Kidney epithelial cell (primary cell): ENCODE measurements around the gene NOTCH1. TPM values are rescaled to one million over a fixed set of nuclear protein-coding genes. Genes with fewer than 3 reads are reported as not detected.
"Not testable (repeated sequence)": the region's sequence is repeated elsewhere in the genome, so short reads cannot be mapped to it uniquely, and the experiment has no call there.

Source experiments
- DNase-seq: peaks from one replicate; pipeline ENCODE4 v3.0.0-alpha.2; 2010; ENCODE audit warnings: low read depth
- H3K27me3 ChIP-seq: 2 replicates; pipeline ENCODE4 v1.6.0; 2011; ENCODE audit warnings: low read length; ENCODE audit not compliant: control insufficient read depth, insufficient read depth
- H3K36me3 ChIP-seq: 2 replicates; pipeline ENCODE4 v1.5.1; 2011; ENCODE audit warnings: low read length; ENCODE audit not compliant: control insufficient read depth, insufficient read depth
- H3K4me3 ChIP-seq: 2 replicates; pipeline ENCODE4 v1.5.1; 2011; ENCODE audit warnings: low read depth, mild to moderate bottlenecking, control low read depth, low read length
- total RNA-seq: library from RNA; depleted of rRNA; stranded (reverse); fragments of >200 nt; gene quantifications from 2 replicates; pipeline ENCODE4 v1.2.3, GENCODE V29; 2015
- TF ChIP-seq, protein P1 (sequence below): IDR thresholded peaks from 2 replicates; pipeline ENCODE4 v1.5.1; 2011; ENCODE audit warnings: mild to moderate bottlenecking, moderate library complexity, low read length, control low read depth, inconsistent platforms; ENCODE audit not compliant: insufficient read depth, poor library complexity, severe bottlenecking

The NOTCH1 gene
- total RNA-seq, 1 donor from 2014 or later: 40.9 TPM

DNA sequence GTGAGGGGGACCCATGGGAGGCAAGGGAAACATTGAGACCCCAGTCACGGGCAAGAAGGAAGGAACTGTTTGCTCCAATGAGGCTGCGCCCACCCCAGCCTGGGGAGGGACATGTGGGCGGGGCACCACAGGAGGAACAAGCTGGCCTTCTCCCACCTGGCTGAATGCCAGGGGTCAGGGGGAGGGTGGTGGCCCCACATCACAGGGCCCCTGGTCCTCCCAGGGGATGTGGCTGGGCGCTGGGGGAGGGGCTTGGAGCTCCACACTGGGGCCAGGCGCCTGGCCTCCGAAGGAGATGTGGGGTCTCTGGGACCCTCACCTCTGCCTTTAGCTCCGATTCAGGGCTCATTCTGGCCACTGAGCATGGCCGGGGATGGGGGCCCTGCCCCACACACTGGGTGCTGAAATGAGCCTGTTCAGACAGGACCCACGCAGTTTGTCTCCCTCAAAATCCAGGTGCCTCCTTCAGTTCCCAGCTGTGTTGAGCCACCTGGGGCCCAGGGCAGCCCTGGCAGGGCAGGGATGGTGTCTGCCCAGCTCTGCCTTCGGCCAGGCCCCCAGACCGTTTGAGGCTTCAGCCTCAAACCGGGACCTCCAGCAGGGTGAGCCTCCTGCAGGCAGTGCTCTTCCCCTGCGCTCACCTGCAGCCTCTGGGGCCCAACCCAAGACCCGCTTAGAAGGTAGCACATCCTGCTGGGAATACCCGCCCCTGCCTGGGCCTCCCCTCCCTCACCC, 33.2 kb upstream of the NOTCH1 start:
- DNase-seq: no peak
- TF ChIP-seq, protein P1, sequence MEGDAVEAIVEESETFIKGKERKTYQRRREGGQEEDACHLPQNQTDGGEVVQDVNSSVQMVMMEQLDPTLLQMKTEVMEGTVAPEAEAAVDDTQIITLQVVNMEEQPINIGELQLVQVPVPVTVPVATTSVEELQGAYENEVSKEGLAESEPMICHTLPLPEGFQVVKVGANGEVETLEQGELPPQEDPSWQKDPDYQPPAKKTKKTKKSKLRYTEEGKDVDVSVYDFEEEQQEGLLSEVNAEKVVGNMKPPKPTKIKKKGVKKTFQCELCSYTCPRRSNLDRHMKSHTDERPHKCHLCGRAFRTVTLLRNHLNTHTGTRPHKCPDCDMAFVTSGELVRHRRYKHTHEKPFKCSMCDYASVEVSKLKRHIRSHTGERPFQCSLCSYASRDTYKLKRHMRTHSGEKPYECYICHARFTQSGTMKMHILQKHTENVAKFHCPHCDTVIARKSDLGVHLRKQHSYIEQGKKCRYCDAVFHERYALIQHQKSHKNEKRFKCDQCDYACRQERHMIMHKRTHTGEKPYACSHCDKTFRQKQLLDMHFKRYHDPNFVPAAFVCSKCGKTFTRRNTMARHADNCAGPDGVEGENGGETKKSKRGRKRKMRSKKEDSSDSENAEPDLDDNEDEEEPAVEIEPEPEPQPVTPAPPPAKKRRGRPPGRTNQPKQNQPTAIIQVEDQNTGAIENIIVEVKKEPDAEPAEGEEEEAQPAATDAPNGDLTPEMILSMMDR: no peak
- no peak overlapping the region for H3K4me3 ChIP-seq
- no peaks in the 10 kb centered on the region for H3K27me3 ChIP-seq
- H3K36me3 ChIP-seq: no peaks in the 10 kb centered on the region

DNA sequence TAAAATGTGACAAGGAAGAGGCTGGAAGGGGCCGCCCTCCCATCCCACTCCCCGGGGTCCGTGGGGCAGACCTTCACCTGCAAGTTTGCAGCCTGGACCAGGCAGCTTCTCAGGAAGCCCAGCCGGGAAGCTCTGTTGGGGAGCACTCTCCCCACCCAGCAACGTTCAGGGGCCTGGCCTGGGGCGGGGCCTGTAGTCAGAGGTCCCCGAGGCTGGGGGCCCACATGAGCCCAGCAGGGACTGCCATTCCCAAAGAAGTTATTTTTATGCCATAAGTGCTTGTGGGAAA, 32.7 kb upstream of the NOTCH1 start:
- no peak for DNase-seq
- Histone ChIP-seq H3K36me3 (no peaks in the 10 kb centered on the region), H3K27me3 (no peaks in the 10 kb centered on the region), H3K4me3 (no peak overlapping the region)
- TF ChIP-seq, protein P1: no peak

DNA sequence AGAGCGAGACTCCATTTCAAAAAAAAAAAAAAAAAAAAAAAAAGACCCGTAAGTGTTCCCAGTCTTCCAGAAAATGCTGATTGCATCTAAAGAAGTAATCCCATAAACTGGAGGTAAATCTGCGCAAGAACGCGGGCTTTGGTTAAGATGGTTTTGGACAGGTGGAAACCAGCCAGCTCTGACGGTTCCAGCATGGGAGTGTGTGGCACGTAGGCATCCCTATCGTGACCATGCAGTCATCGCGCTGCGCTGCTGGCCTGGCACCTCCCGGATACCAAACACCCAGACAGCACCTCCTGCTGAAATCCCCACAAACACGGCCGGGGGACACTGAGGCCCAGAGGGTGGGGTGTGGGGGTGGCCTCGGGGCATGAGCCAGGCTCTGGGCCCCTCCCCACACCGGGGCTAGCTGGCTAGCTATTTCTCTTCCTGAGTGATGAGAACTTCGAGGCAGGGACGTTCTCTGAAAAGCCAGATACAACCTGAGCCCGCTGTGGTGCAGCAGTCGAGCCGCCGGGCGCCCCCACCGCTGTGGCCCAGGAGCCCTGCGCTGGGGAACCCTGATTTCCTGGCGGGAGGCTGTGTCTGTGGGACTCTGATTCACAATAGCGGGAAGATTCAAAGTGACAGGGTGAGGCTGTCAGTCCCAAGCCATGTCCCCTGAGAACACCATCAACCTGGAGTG, 32.2 kb upstream of the NOTCH1 start:
- Histone ChIP-seq H3K4me3 (no peak overlapping the region), H3K27me3 (no peaks in the 10 kb centered on the region), H3K36me3 (no peaks in the 10 kb centered on the region)
- TF ChIP-seq, protein P1: no peak
- peak; percentile 19 for DNase-seq

DNA sequence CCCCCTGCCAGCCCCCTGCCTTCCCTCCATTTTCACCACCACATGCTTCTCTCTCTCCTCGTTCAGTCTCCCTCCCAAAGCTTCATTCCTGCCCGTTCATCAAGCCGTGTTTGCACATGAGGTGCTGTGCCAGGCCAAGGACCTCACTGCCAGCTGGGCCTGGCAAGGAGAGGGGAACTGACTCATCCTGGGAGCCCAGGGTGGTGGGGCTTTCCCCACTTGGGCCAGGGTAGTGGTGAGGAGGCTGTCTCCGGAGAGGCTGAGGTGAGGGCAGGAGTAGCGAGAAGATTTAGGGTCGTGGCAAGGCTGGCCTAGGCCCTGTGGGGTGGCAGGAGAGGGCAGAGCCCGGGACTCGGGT, 30.4 kb upstream of the NOTCH1 start:
- Histone ChIP-seq H3K27me3 (no peaks in the 10 kb centered on the region), H3K4me3 (no peak overlapping the region), H3K36me3 (no peaks in the 10 kb centered on the region)
- TF ChIP-seq, protein P1: no peak
- DNase-seq: peak; percentile 50

DNA sequence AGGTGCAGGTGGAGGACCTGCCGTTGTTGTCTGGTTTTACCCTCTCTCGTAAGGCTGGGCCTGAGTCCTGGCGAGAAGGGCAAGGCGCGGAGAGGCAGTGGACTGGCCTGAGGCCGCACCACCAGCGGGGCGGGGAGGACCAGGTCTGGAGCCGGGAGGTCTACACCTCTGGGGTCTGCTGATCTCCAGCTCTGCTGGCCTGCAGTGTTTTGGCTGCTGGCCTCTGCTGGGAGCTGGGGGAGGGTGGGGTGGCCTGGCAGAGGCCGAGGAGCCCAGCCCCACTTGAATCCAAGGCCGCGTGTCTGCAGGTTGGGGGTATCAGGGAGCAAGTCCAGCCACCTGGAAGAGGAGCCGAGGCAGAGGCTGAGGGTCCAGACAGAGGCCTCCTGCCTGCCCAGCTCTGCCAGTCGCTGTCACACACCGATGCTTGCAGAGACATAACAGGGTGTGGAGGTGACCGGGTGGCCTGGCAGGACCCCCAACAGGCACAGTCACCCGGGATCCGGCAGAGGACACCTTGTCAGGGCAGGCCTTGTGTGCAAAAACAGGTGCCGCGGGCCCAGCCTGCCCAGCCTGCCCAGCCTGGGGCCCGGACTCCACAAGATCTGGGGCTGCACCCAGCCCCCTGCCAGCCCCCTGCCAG, 29.9 kb upstream of the NOTCH1 start:
- no peak overlapping the region for H3K4me3 ChIP-seq
- H3K36me3 ChIP-seq: no peaks in the 10 kb centered on the region
- TF ChIP-seq, protein P1: no peak
- H3K27me3 ChIP-seq: no peaks in the 10 kb centered on the region
- no peak for DNase-seq

DNA sequence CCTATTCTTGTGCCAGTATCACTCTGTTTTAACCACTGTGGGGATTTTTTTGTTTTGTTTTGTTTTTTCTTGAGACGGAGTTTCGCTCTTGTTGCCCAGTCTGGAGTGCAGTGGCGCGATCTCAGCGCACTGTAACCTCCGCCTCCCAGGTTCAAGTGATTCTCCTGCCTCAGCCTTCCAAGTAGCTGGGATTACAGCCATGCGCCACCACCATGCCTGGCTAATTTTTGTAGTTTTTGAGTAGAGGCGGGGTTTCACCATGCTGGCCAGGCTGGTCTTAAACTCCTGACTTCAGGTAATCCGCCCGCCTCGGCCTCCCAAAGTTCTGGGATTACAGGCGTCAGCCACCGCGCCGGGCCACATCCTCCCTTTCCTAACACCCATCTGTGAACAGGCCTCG, 28.8 kb upstream of the NOTCH1 start:
- DNase-seq, H3K4me3 ChIP-seq, H3K27me3 ChIP-seq, H3K36me3 ChIP-seq: not testable (repeated sequence)
